HG02840 (cell line): ENCODE data around the gene PTPRN.

Experiments used
- ATAC-seq: cut with Tn5 transposase; IDR thresholded peaks from one replicate; pipeline ENCODE4 v1.9.1; 2021; ENCODE audit warnings: mild to moderate bottlenecking, moderate library complexity, moderate number of reproducible peaks; ENCODE audit not compliant: unreplicated experiment, low FRiP score

Gene PTPRN

GRCh38 chr2:219247678-219248642 lies 61.2 kb downstream of the PTPRN start:
- no peak for ATAC-seq

GRCh38 chr2:219246559-219246958 lies 62.6 kb downstream of the PTPRN start:
- ATAC-seq, result no peak

GRCh38 chr2:219245899-219246230 lies 63.3 kb downstream of the PTPRN start:
- no peak for ATAC-seq

- ATAC-seq, result peak; percentile 64
Measured at GRCh38 chr2:219245148-219245898, 63.9 kb downstream of the PTPRN start, which contains the start of the genes GLB1L and STK16. Gene GLB1L, minus strand, starts transcription at chr2:219245444. Its CDS starts 1,871 bp downstream, at chr2:219243573. Gene STK16, plus strand, starts transcription at chr2:219245479. Its CDS starts 521 bp downstream, at chr2:219246000.

- ATAC-seq, result no peak
Measured at GRCh38 chr2:219244789-219245147, 64.4 kb downstream of the PTPRN start.

GRCh38 chr2:219243291-219243761 lies 65.9 kb downstream of the PTPRN start:
- no peak for ATAC-seq
